Karpas-422 (cell line): Measurements from ENCODE around the gene AKAP7. TPM values are rescaled to one million over a fixed set of nuclear protein-coding genes. Genes with fewer than 3 reads are reported as not detected.

ENCODE experiments used
- DNase-seq: peaks from one replicate; pipeline ENCODE4 v3.0.0-alpha.2; 2015
- H2AFZ ChIP-seq: fragments of 200-600 bp; sonication (generic); 2 replicates; pipeline ENCODE4 v1.6.1; 2014; ENCODE audit warnings: antibody characterized with exemption, low read length, mixed read lengths
- H3K27ac ChIP-seq: fragments of 200-600 bp; sonication (generic); 2 replicates; pipeline ENCODE4 v1.5.1; 2014; ENCODE audit warnings: mild to moderate bottlenecking, low read length, moderate library complexity
- H3K27me3 ChIP-seq: fragments of 200-600 bp; sonication (generic); 2 replicates; pipeline ENCODE4 v1.6.1; 2014; ENCODE audit warnings: low read length, mixed read lengths
- H3K36me3 ChIP-seq: fragments of 200-600 bp; sonication (generic); 2 replicates; pipeline ENCODE4 v1.6.1; 2014; ENCODE audit warnings: low read length, mixed read lengths; ENCODE audit not compliant: insufficient read depth
- H3K4me1 ChIP-seq: fragments of 200-600 bp; sonication (generic); 2 replicates; pipeline ENCODE4 v1.6.1; 2014; ENCODE audit warnings: mild to moderate bottlenecking, low read length, mixed read lengths
- H3K4me2 ChIP-seq: fragments of 200-600 bp; sonication (generic); 2 replicates; pipeline ENCODE4 v1.6.1; 2014; ENCODE audit warnings: low read length, low read depth, mild to moderate bottlenecking; ENCODE audit not compliant: poor library complexity, severe bottlenecking
- H3K4me3 ChIP-seq: fragments of 200-600 bp; sonication (generic); 2 replicates; pipeline ENCODE4 v1.5.1; 2014; ENCODE audit warnings: mild to moderate bottlenecking, antibody characterized with exemption, low read length, mixed read lengths
- H3K79me2 ChIP-seq: fragments of 200-600 bp; sonication (generic); 2 replicates; pipeline ENCODE4 v1.6.1; 2014; ENCODE audit warnings: mild to moderate bottlenecking, low read length, mixed read lengths
- H3K9ac ChIP-seq: fragments of 200-600 bp; sonication (generic); 2 replicates; pipeline ENCODE4 v1.6.0; 2014; ENCODE audit warnings: low read length
- H3K9me2 ChIP-seq: fragments of 200-600 bp; sonication (generic), shearing (Covaris generic); replicated peaks from 2 replicates; pipeline ENCODE4 v1.6.0; 2014; ENCODE audit warnings: mild to moderate bottlenecking, low read length, moderate library complexity; ENCODE audit not compliant: insufficient read depth
- H3K9me3 ChIP-seq: fragments of 300-700, 200-600 bp; sonication (generic); 2 replicates; pipeline ENCODE4 v1.6.1; 2014; ENCODE audit warnings: low read length, mixed read lengths
- H4K20me1 ChIP-seq: fragments of 200-600 bp; sonication (generic); 2 replicates; pipeline ENCODE4 v1.6.1; 2014; ENCODE audit warnings: mild to moderate bottlenecking, antibody characterized with exemption, low read length, low read depth; ENCODE audit not compliant: insufficient read depth
- total RNA-seq: library from RNA; depleted of rRNA; stranded (reverse); fragments of >200 nt; shearing (Covaris generic); gene quantifications from 2 replicates; pipeline ENCODE4 v1.2.3, GENCODE V29; 2014; ENCODE audit warnings: low replicate concordance

Gene AKAP7
- total RNA-seq, 1 experiment from 2014 or later, result not detected

GRCh38 chr6:131303338-131303930 lies 168.2 kb downstream of the AKAP7 start:
- Histone ChIP-seq H3K4me3 (no peak overlapping the region), H3K79me2 (no peaks in the 10 kb centered on the region), H3K4me1 (no peaks in the 10 kb centered on the region), H2AFZ (no peak overlapping the region), H3K27ac (no peak overlapping the region), H3K27me3 (no peaks in the 10 kb centered on the region), H3K9me3 (no peaks in the 10 kb centered on the region), H4K20me1 (no peaks in the 10 kb centered on the region), H3K4me2 (no peak overlapping the region), H3K9me2 (no peaks in the 10 kb centered on the region), H3K9ac (no peak overlapping the region), H3K36me3 (no peaks in the 10 kb centered on the region)
- no peak for DNase-seq

DNA sequence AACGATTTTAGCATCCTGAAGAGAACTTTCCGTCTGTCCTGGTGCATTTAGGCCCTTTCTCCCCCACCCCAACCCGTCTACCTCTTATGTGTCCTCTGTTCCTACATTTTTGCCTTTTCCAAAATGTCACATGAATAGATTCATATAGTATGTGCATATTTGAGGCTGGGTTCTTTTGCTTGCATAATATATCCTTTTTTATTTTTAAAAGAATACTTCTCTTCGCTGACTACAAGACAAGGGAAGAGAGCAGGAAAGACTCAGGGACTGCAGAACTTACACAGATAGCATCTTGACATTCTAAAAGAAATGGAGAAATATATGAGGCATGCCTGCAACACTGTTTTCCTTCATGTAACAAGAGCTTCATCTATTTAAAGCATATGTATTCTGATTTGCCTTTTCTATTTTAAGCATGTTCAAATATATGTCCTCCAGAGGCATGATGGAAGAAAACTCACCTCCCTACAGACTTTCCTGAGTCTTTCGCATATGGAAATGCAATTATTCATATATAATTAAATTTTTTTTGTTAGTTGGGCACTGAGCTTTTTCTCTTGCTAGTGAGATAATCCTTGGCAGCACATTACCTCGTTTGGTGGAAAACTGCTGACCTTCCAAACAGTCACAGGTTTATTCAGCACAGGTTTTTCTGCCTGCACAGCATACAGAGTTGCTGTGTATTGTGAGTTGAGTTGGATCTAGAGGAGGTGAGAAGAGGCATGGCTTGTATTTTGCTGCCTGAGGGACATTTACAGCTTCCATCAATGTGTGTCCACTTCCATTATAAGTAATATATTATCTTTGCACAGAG lies 170.0 kb downstream of the AKAP7 start:
- DNase-seq, result no peak
- Histone ChIP-seq H3K4me1 (no peaks in the 10 kb centered on the region), H3K4me3 (no peak overlapping the region), H4K20me1 (no peaks in the 10 kb centered on the region), H3K27ac (no peak overlapping the region), H3K9ac (no peak overlapping the region), H3K79me2 (no peaks in the 10 kb centered on the region), H2AFZ (no peak overlapping the region), H3K9me3 (no peaks in the 10 kb centered on the region), H3K27me3 (no peaks in the 10 kb centered on the region), H3K4me2 (no peak overlapping the region), H3K36me3 (no peaks in the 10 kb centered on the region), H3K9me2 (no peaks in the 10 kb centered on the region)

DNA sequence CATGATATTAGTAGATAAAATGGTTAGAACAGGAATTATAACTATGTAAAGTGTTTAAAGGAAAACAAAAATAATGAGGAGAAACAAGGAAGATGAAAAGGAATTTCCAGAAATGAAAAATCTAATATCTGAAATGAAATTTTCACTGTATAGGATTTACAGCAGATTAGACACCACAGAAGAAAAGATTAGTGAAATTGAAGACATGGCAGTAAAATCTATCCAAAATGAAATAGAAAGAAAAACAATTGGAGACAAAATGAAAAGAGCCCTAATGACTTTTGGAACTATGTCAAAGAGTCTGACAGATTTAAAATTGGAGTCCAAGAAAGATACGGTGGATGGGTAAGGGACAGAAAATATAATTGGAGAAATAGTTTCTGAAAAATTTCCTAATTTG lies 174.2 kb downstream of the AKAP7 start:
- Histone ChIP-seq H3K4me2 (no peak overlapping the region), H2AFZ (no peak overlapping the region), H4K20me1 (no peaks in the 10 kb centered on the region), H3K27me3 (no peaks in the 10 kb centered on the region), H3K9ac (no peak overlapping the region), H3K36me3 (no peaks in the 10 kb centered on the region), H3K4me1 (no peaks in the 10 kb centered on the region), H3K4me3 (no peak overlapping the region), H3K27ac (no peak overlapping the region), H3K9me3 (no peaks in the 10 kb centered on the region), H3K79me2 (no peaks in the 10 kb centered on the region), H3K9me2 (no peaks in the 10 kb centered on the region)
- no peak for DNase-seq

GRCh38 chr6:131314838-131315237 lies 179.6 kb downstream of the AKAP7 start:
- no peaks in the 10 kb centered on the region for H3K4me1 ChIP-seq
- H3K4me3 ChIP-seq, result no peak overlapping the region
- no peak overlapping the region for H3K27ac ChIP-seq
- H4K20me1 ChIP-seq, result no peaks in the 10 kb centered on the region
- H3K9ac ChIP-seq, result no peak overlapping the region
- H3K9me2 ChIP-seq, result no peaks in the 10 kb centered on the region
- no peak overlapping the region for H2AFZ ChIP-seq
- H3K4me2 ChIP-seq, result no peak overlapping the region
- H3K9me3 ChIP-seq, result no peaks in the 10 kb centered on the region
- H3K79me2 ChIP-seq, result no peaks in the 10 kb centered on the region
- H3K27me3 ChIP-seq, result no peaks in the 10 kb centered on the region
- H3K36me3 ChIP-seq, result no peaks in the 10 kb centered on the region
- no peak for DNase-seq

- Histone ChIP-seq H3K4me2 (no peak overlapping the region), H3K4me3 (no peak overlapping the region), H3K9me2 (no peaks in the 10 kb centered on the region), H4K20me1 (no peaks in the 10 kb centered on the region), H3K9me3 (no peaks in the 10 kb centered on the region), H2AFZ (no peak overlapping the region), H3K36me3 (no peaks in the 10 kb centered on the region), H3K9ac (no peak overlapping the region), H3K27me3 (no peaks in the 10 kb centered on the region), H3K4me1 (no peaks in the 10 kb centered on the region), H3K27ac (no peak overlapping the region), H3K79me2 (no peaks in the 10 kb centered on the region)
- DNase-seq, result no peak
Measured at GRCh38 chr6:131316654-131317053, 181.4 kb downstream of the AKAP7 start.

DNA sequence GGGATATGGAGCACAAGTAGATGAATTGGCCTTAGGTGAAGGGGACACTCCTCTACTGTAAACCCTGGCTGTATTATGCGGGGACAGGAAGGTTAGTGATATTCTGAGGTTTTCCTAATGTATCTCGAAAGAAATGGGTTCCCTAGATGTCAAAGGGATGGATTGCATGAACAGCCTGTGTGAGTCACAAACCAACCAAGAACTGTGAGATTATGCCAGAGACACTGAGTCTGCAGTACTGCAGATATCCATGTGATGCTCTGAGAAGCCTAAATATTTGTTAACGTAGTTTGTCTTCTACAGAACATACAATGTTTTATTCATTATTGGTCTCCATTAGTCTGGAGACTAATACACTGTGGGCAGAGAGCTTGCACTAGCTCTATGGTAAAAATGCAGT lies 182.2 kb downstream of the AKAP7 start:
- H3K79me2 ChIP-seq, result no peaks in the 10 kb centered on the region
- H3K36me3 ChIP-seq, result no peaks in the 10 kb centered on the region
- no peak overlapping the region for H3K4me2 ChIP-seq
- no peak overlapping the region for H3K9ac ChIP-seq
- no peaks in the 10 kb centered on the region for H3K27me3 ChIP-seq
- H4K20me1 ChIP-seq, result no peaks in the 10 kb centered on the region
- no peak overlapping the region for H2AFZ ChIP-seq
- no peaks in the 10 kb centered on the region for H3K4me1 ChIP-seq
- DNase-seq, result no peak
- no peak overlapping the region for H3K4me3 ChIP-seq
- H3K9me2 ChIP-seq, result no peaks in the 10 kb centered on the region
- no peaks in the 10 kb centered on the region for H3K9me3 ChIP-seq
- H3K27ac ChIP-seq, result no peak overlapping the region

DNA sequence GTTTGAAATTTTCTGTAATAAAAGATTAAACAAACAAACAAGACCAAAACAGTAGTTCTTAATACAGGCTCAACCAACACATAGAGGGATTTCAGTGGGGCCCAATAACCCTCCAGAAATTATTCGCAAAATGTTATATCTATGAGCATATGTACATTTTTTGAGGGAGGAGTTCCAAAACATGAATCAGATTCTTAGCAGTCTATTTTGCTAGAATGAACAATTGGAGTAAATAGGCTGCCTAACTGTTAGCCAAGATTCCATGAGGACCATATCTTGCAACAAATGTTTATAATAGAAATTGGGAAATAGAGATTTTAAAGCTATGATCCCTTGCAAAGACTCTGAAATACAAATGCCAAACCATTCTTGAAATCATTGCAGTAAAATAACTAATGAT lies 186.3 kb downstream of the AKAP7 start:
- no peak overlapping the region for H3K4me3 ChIP-seq
- H3K9ac ChIP-seq, result no peak overlapping the region
- no peaks in the 10 kb centered on the region for H3K79me2 ChIP-seq
- H3K4me1 ChIP-seq, result no peaks in the 10 kb centered on the region
- no peaks in the 10 kb centered on the region for H3K27me3 ChIP-seq
- H3K36me3 ChIP-seq, result no peaks in the 10 kb centered on the region
- no peak overlapping the region for H3K4me2 ChIP-seq
- H2AFZ ChIP-seq, result no peak overlapping the region
- no peak overlapping the region for H3K27ac ChIP-seq
- no peaks in the 10 kb centered on the region for H3K9me3 ChIP-seq
- no peak for DNase-seq
- no peaks in the 10 kb centered on the region for H3K9me2 ChIP-seq
- no peaks in the 10 kb centered on the region for H4K20me1 ChIP-seq

GRCh38 chr6:131322125-131322524 lies 186.9 kb downstream of the AKAP7 start:
- no peaks in the 10 kb centered on the region for H3K36me3 ChIP-seq
- H3K9me3 ChIP-seq, result no peaks in the 10 kb centered on the region
- DNase-seq, result no peak
- no peaks in the 10 kb centered on the region for H3K79me2 ChIP-seq
- H3K9me2 ChIP-seq, result no peaks in the 10 kb centered on the region
- H3K27ac ChIP-seq, result no peak overlapping the region
- H3K27me3 ChIP-seq, result no peaks in the 10 kb centered on the region
- no peak overlapping the region for H3K4me2 ChIP-seq
- H3K9ac ChIP-seq, result no peak overlapping the region
- no peak overlapping the region for H2AFZ ChIP-seq
- no peaks in the 10 kb centered on the region for H4K20me1 ChIP-seq
- no peaks in the 10 kb centered on the region for H3K4me1 ChIP-seq
- no peak overlapping the region for H3K4me3 ChIP-seq
